Tibial nerve (tissue), 4 donors: Measurements from ENCODE around the gene ZNRF3. TPM values are rescaled to one million over a fixed set of nuclear protein-coding genes. Genes with fewer than 3 reads are reported as not detected.

Experiments
- DNase-seq, 2 donors: peaks; one replicate each; pipeline ENCODE4 v3.0.0-alpha.2; 2019; ENCODE audit warnings: low spot score in 2 of 2
- H3K27ac ChIP-seq, 4 donors: fragments of 200-600 bp; sonication (generic) in 3 of 4; one replicate each; pipeline ENCODE4 v1.5.1; 2017 to 2019; ENCODE audit warnings: mild to moderate bottlenecking in 1 of 4
- H3K27me3 ChIP-seq, 2 donors: fragments of 200-600 bp; sonication (generic) in 1 of 2; one replicate each; pipeline versions ENCODE4 v1.5.1 to v1.6.0; 2017 to 2019
- H3K36me3 ChIP-seq, 3 donors: fragments of 200-600 bp; sonication (generic); one replicate each; pipeline ENCODE4 v1.5.1; 2018 to 2019
- H3K4me1 ChIP-seq, 4 donors: fragments of 200-600 bp; sonication (generic) in 3 of 4; one replicate each; pipeline ENCODE4 v1.5.1; 2017 to 2019
- H3K4me3 ChIP-seq, 4 donors: fragments of 200-600 bp; sonication (generic) in 3 of 4; one replicate each; pipeline ENCODE4 v1.5.1; 2017 to 2019; ENCODE audit warnings: mild to moderate bottlenecking in 1 of 4, moderate library complexity in 1 of 4
- H3K9me3 ChIP-seq, 4 donors: fragments of 200-600 bp; sonication (generic) in 3 of 4; one replicate each; pipeline ENCODE4 v1.5.1; 2017 to 2019
- CTCF ChIP-seq, 5 experiments: fragments of 200-600 bp in 3 of 5; fragments of 450-650 bp in 2 of 5; sonication (generic) in 3 of 5; IDR thresholded peaks; one replicate each; pipeline ENCODE4 v1.5.1; 2016 to 2019; ENCODE audit warnings: antibody characterized with exemption in 5 of 5, mild to moderate bottlenecking in 3 of 5, moderate library complexity in 2 of 5
- EP300 ChIP-seq, 2 donors: sonication (generic); formaldehyde crosslinking; IDR thresholded peaks; one replicate each; pipeline ENCODE4 v1.6.1; 2017; ENCODE audit warnings: antibody characterized with exemption in 2 of 2, mild to moderate bottlenecking in 1 of 2
- POLR2A ChIP-seq, 2 donors: fragments of 450-650 bp; IDR thresholded peaks; one replicate each; pipeline ENCODE4 v1.6.1; 2017; ENCODE audit warnings: antibody characterized with exemption in 2 of 2, mild to moderate bottlenecking in 2 of 2, moderate library complexity in 2 of 2
- WGBS, 2 donors: methylation state at CpG; one replicate each; pipeline ENCODE4 v1.1.5; 2018; 5-methylcytosine and 5-hydroxymethylcytosine counted together
- total RNA-seq, 4 donors: library from RNA; depleted of rRNA; stranded (reverse); fragments of >200 nt; gene quantifications; one replicate each; pipeline ENCODE4 v1.1.0, GENCODE V29; 2016

ZNRF3 gene
- total RNA-seq, 4 donors from 2014 or later: 18.0 to 37.9 (median 23.5) TPM

GRCh38 chr22:28963362-28963761 is 80.0 kb downstream of the ZNRF3 start:
- H3K27me3 ChIP-seq: no peaks in the 10 kb centered on the region
- TF ChIP-seq CTCF (IDR thresholded peaks at IDR 0.05) (no peak), EP300 (IDR thresholded peaks at IDR 0.05) (no peak), POLR2A (IDR thresholded peaks at IDR 0.05) (no peak)
- no peaks in the 10 kb centered on the region for H3K36me3 ChIP-seq
- 66 to 71% methylated on average over 2 of the region's 2 CpGs for WGBS, 2 donors
- H3K4me1 ChIP-seq: peaks cover 0 to 20% (median 3%) of the 10 kb centered on the region in 4 donors
- H3K27ac ChIP-seq: no peak overlapping the region
- H3K9me3 ChIP-seq: no peaks in the 10 kb centered on the region
- no peak overlapping the region for H3K4me3 ChIP-seq
- DNase-seq: no peak

- no peak for DNase-seq
- Histone ChIP-seq H3K4me1 (peaks cover 0 to 2% (median 0%) of the 10 kb centered on the region in 4 donors), H3K9me3 (no peaks in the 10 kb centered on the region), H3K27me3 (no peaks in the 10 kb centered on the region), H3K4me3 (no peak overlapping the region), H3K27ac (no peak overlapping the region), H3K36me3 (no peaks in the 10 kb centered on the region)
- no peak for TF ChIP-seq POLR2A (IDR thresholded peaks at IDR 0.05)
- no peak for TF ChIP-seq CTCF (IDR thresholded peaks at IDR 0.05)
- TF ChIP-seq EP300 (IDR thresholded peaks at IDR 0.05): no peak
- WGBS, 2 donors: 95% methylated on average over 6 of the region's 6 CpGs
Measured at GRCh38 chr22:28967163-28967665, 83.8 kb downstream of the ZNRF3 start.

- Histone ChIP-seq H3K4me3 (no peak overlapping the region), H3K36me3 (no peaks in the 10 kb centered on the region), H3K27ac (no peak overlapping the region), H3K4me1 (no peaks in the 10 kb centered on the region), H3K27me3 (no peaks in the 10 kb centered on the region), H3K9me3 (no peaks in the 10 kb centered on the region)
- no peak for DNase-seq
- TF ChIP-seq EP300 (IDR thresholded peaks at IDR 0.05): no peak
- TF ChIP-seq CTCF (IDR thresholded peaks at IDR 0.05): no peak
- no peak for TF ChIP-seq POLR2A (IDR thresholded peaks at IDR 0.05)
Measured at GRCh38 chr22:28967969-28968368, 84.6 kb downstream of the ZNRF3 start.

- Histone ChIP-seq H3K9me3 (no peaks in the 10 kb centered on the region), H3K27ac (no peak overlapping the region), H3K4me3 (no peak overlapping the region), H3K4me1 (no peaks in the 10 kb centered on the region), H3K27me3 (no peaks in the 10 kb centered on the region), H3K36me3 (no peaks in the 10 kb centered on the region)
- 80 to 91% methylated on average over 2 of the region's 2 CpGs for WGBS, 2 donors
- no peak for DNase-seq
- no peak for TF ChIP-seq POLR2A (IDR thresholded peaks at IDR 0.05)
- TF ChIP-seq CTCF (IDR thresholded peaks at IDR 0.05): no peak
- no peak for TF ChIP-seq EP300 (IDR thresholded peaks at IDR 0.05)
Measured at GRCh38 chr22:28969401-28970168, 86.2 kb downstream of the ZNRF3 start.

- TF ChIP-seq EP300 (IDR thresholded peaks at IDR 0.05) (no peak), POLR2A (IDR thresholded peaks at IDR 0.05) (no peak), CTCF (IDR thresholded peaks at IDR 0.05) (no peak)
- no peaks in the 10 kb centered on the region for H3K27me3 ChIP-seq
- no peak for DNase-seq
- H3K4me3 ChIP-seq: no peak overlapping the region
- peaks cover 0 to 27% (median 10%) of the 10 kb centered on the region in 4 donors for H3K4me1 ChIP-seq
- no peaks in the 10 kb centered on the region for H3K9me3 ChIP-seq
- WGBS, 2 donors: 78 to 84% methylated on average over 3 of the region's 3 CpGs
- no peak overlapping the region for H3K27ac ChIP-seq
- H3K36me3 ChIP-seq: no peaks in the 10 kb centered on the region
Measured at GRCh38 chr22:28973352-28973751, 90.0 kb downstream of the ZNRF3 start.
